Spleen (tissue), 7 donors: ENCODE results near the gene UBE2I.

Experiments
- POLR2A ChIP-seq, 3 donors: fragments of 450-650 bp; IDR thresholded peaks; one replicate each; pipeline ENCODE4 v1.5.1; 2017; ENCODE audit warnings: antibody characterized with exemption in 3 of 3, mild to moderate bottlenecking in 1 of 3
- POLR2AphosphoS5 ChIP-seq, 3 donors: sonication (generic); formaldehyde crosslinking; IDR thresholded peaks; one replicate each; pipeline ENCODE4 v1.5.1; 2017; ENCODE audit warnings: antibody characterized with exemption in 3 of 3
- TF ChIP-seq, protein P1 (sequence below), 11 experiments: fragments of 200-600 bp in 7 of 11; fragments of 450-650 bp in 4 of 11; sonication (generic) in 4 of 11; IDR thresholded peaks in 8 of 11; conservative IDR thresholded peaks in 3 of 11; 1 replicate in 7 of 11; 2 replicates in 4 of 11; pipeline versions ENCODE4 v1.4.0 to v1.8.0; 2016 to 2021; ENCODE audit warnings: antibody characterized with exemption in 11 of 11, inconsistent platforms in 4 of 11, mild to moderate bottlenecking in 1 of 11
- donor health status: DM: no; HTN: no; CAD: no; lungs with moderate emphysema.
- donor health status: DM: no; HTN: no; CAD: no.
- donor health status: DM: no; HTN: no; CAD: no.

DNA sequence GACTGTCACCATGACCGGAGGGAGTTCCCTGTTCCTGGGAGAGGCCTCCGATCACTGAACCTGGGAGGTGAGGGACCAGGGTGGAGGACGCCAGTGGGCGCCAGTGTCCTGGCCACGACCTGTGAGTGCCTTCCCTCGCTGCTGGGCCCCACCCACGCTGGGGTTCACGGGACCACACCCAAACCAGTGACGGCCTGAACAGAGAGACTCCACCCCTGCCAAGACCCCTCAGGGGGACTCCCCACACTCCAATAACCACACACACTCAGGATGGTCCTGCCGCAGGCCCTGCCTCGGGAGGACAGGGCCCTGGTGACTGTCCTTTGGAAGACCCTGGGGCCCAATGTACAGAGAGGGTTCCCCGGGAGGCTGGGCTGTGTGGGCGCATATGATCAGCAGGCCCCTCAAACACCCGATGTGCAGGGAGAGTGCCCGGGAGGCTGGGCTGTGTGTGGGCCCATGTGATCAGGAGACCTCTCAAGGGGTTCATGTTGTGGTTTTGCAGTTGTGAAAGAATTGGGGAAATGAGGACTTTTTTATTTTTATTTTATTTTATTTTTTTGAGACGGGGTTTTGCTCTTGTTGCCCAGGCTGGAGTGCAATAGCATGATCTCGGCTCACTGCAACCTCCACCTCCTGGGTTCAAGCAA, 27.0 kb upstream of the UBE2I start:
- TF ChIP-seq, protein P1, sequence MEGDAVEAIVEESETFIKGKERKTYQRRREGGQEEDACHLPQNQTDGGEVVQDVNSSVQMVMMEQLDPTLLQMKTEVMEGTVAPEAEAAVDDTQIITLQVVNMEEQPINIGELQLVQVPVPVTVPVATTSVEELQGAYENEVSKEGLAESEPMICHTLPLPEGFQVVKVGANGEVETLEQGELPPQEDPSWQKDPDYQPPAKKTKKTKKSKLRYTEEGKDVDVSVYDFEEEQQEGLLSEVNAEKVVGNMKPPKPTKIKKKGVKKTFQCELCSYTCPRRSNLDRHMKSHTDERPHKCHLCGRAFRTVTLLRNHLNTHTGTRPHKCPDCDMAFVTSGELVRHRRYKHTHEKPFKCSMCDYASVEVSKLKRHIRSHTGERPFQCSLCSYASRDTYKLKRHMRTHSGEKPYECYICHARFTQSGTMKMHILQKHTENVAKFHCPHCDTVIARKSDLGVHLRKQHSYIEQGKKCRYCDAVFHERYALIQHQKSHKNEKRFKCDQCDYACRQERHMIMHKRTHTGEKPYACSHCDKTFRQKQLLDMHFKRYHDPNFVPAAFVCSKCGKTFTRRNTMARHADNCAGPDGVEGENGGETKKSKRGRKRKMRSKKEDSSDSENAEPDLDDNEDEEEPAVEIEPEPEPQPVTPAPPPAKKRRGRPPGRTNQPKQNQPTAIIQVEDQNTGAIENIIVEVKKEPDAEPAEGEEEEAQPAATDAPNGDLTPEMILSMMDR (IDR thresholded peaks at IDR 0.05 in 8 of 11, conservative IDR thresholded peaks at IDR 0.05 in 3 of 11): no peak
- TF ChIP-seq POLR2AphosphoS5 (IDR thresholded peaks at IDR 0.05) (no peak), POLR2A (IDR thresholded peaks at IDR 0.05) (no peak)
